Tibial nerve (tissue), 4 donors: ENCODE data around the gene NUP210. TPM values are rescaled to one million over a fixed set of nuclear protein-coding genes. Genes with fewer than 3 reads are reported as not detected.
"Not testable (repeated sequence)": the region's sequence is repeated elsewhere in the genome, so short reads cannot be mapped to it uniquely, and the experiment has no call there.

ENCODE experiments used
- DNase-seq, 2 donors: peaks; one replicate each; pipeline ENCODE4 v3.0.0-alpha.2; 2019; ENCODE audit warnings: low spot score in 2 of 2
- H3K27ac ChIP-seq, 4 donors: fragments of 200-600 bp; sonication (generic) in 3 of 4; one replicate each; pipeline ENCODE4 v1.5.1; 2017 to 2019; ENCODE audit warnings: mild to moderate bottlenecking in 1 of 4
- H3K27me3 ChIP-seq, 2 donors: fragments of 200-600 bp; sonication (generic) in 1 of 2; one replicate each; pipeline versions ENCODE4 v1.5.1 to v1.6.0; 2017 to 2019
- H3K36me3 ChIP-seq, 3 donors: fragments of 200-600 bp; sonication (generic); one replicate each; pipeline ENCODE4 v1.5.1; 2018 to 2019
- H3K4me1 ChIP-seq, 4 donors: fragments of 200-600 bp; sonication (generic) in 3 of 4; one replicate each; pipeline ENCODE4 v1.5.1; 2017 to 2019
- H3K4me3 ChIP-seq, 4 donors: fragments of 200-600 bp; sonication (generic) in 3 of 4; one replicate each; pipeline ENCODE4 v1.5.1; 2017 to 2019; ENCODE audit warnings: mild to moderate bottlenecking in 1 of 4, moderate library complexity in 1 of 4
- H3K9me3 ChIP-seq, 4 donors: fragments of 200-600 bp; sonication (generic) in 3 of 4; one replicate each; pipeline ENCODE4 v1.5.1; 2017 to 2019
- EP300 ChIP-seq, 2 donors: sonication (generic); formaldehyde crosslinking; IDR thresholded peaks; one replicate each; pipeline ENCODE4 v1.6.1; 2017; ENCODE audit warnings: antibody characterized with exemption in 2 of 2, mild to moderate bottlenecking in 1 of 2
- POLR2A ChIP-seq, 2 donors: fragments of 450-650 bp; IDR thresholded peaks; one replicate each; pipeline ENCODE4 v1.6.1; 2017; ENCODE audit warnings: antibody characterized with exemption in 2 of 2, mild to moderate bottlenecking in 2 of 2, moderate library complexity in 2 of 2
- WGBS, 2 donors: methylation state at CpG; one replicate each; pipeline ENCODE4 v1.1.5; 2018; 5-methylcytosine and 5-hydroxymethylcytosine counted together
- total RNA-seq, 4 donors: library from RNA; depleted of rRNA; stranded (reverse); fragments of >200 nt; gene quantifications; one replicate each; pipeline ENCODE4 v1.1.0, GENCODE V29; 2016
- TF ChIP-seq, protein P1 (sequence below), 5 experiments: fragments of 200-600 bp in 3 of 5; fragments of 450-650 bp in 2 of 5; sonication (generic) in 3 of 5; IDR thresholded peaks; one replicate each; pipeline ENCODE4 v1.5.1; 2016 to 2019; ENCODE audit warnings: antibody characterized with exemption in 5 of 5, mild to moderate bottlenecking in 3 of 5, moderate library complexity in 2 of 5

Gene NUP210
- total RNA-seq, 4 donors from 2014 or later, result 1.3 to 9.3 (median 2.0) TPM

DNA sequence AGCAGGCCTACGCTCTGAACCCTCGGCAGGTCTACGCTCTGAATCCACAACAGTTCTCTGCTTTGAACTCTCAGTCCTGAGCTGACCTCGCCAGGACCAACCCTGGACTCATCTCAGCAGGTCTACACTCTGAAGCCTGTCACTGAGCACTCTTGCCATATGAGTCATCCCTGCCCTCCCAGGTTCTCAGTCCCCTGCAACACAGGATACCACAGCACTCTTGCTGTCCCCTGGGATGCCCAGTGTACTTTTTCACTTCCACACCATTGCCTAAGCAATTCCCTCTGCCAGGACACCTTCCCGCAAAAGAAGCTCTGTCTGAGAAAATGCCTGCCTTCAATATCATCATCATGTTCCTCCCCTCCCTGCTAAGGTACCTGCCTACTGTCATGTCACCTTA is 42.0 kb downstream of the NUP210 start:
- peaks cover 0 to 10% (median 4%) of the 10 kb centered on the region in 4 donors for H3K4me1 ChIP-seq
- TF ChIP-seq EP300 (IDR thresholded peaks at IDR 0.05) (no peak), POLR2A (IDR thresholded peaks at IDR 0.05) (no peak)
- TF ChIP-seq, protein P1, sequence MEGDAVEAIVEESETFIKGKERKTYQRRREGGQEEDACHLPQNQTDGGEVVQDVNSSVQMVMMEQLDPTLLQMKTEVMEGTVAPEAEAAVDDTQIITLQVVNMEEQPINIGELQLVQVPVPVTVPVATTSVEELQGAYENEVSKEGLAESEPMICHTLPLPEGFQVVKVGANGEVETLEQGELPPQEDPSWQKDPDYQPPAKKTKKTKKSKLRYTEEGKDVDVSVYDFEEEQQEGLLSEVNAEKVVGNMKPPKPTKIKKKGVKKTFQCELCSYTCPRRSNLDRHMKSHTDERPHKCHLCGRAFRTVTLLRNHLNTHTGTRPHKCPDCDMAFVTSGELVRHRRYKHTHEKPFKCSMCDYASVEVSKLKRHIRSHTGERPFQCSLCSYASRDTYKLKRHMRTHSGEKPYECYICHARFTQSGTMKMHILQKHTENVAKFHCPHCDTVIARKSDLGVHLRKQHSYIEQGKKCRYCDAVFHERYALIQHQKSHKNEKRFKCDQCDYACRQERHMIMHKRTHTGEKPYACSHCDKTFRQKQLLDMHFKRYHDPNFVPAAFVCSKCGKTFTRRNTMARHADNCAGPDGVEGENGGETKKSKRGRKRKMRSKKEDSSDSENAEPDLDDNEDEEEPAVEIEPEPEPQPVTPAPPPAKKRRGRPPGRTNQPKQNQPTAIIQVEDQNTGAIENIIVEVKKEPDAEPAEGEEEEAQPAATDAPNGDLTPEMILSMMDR (IDR thresholded peaks at IDR 0.05), result no peak
- no peak for DNase-seq
- H3K36me3 ChIP-seq, result peaks cover 0 to 32% (median 0%) of the 10 kb centered on the region in 3 donors
- H3K9me3 ChIP-seq, result no peaks in the 10 kb centered on the region
- WGBS, 2 donors, result 92 to 95% methylated on average over 5 of the region's 5 CpGs
- H3K4me3 ChIP-seq, result no peak overlapping the region
- no peak overlapping the region for H3K27ac ChIP-seq
- no peaks in the 10 kb centered on the region for H3K27me3 ChIP-seq

DNA sequence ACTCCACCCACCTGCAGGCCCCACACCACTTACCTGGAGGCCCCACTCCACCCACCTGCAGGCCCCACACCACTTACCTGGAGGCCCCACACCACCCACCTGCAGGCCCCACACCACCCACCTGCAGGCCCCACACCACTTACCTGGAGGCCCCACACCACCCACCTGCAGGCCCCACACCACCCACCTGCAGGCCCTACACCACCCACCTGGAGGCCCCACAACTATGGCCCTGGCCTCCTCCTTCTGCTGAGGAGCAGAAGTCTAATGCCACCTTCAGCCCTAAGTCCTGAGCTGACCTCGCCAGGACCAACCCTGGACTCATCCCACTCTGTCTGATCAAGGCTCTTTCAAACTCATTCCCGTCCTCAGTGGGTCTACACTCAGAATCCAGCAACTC is 42.4 kb downstream of the NUP210 start:
- not testable (repeated sequence) for H3K4me3 ChIP-seq, H3K27me3 ChIP-seq, DNase-seq, H3K9me3 ChIP-seq, H3K27ac ChIP-seq, H3K4me1 ChIP-seq
- WGBS, 2 donors, result 87 to 100% methylated on average over 2 of the region's 2 CpGs
- peaks cover 0 to 35% (median 0%) of the 10 kb centered on the region in 3 donors for H3K36me3 ChIP-seq

DNA sequence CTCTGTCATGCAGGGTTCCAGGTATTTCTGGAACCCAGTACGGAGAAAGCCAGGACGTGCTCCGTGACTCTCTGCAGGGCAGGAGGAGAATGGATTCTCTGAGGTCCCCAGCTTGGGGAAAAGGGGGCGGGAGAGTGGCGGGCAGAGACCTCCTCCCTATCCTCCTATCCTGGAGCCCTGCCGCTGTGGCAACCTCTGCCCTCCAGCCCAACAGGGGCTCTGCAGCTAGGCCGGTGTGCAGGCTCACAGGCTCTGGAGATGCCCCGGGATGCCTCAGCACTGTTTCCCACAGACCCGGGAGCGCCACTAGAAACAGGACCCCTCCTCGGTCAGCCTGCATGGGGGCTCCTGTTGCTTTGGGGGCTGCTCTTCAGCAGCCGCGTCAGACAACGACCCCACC is 43.1 kb downstream of the NUP210 start:
- no peaks in the 10 kb centered on the region for H3K9me3 ChIP-seq
- H3K4me3 ChIP-seq, result no peak overlapping the region
- H3K27ac ChIP-seq, result no peak overlapping the region
- DNase-seq, result no peak
- WGBS, 2 donors, result 91 to 93% methylated on average over 9 of the region's 14 CpGs
- H3K4me1 ChIP-seq, result peaks cover 0 to 10% (median 4%) of the 10 kb centered on the region in 4 donors
- peaks cover 0 to 42% (median 0%) of the 10 kb centered on the region in 3 donors for H3K36me3 ChIP-seq
- TF ChIP-seq, protein P1 (IDR thresholded peaks at IDR 0.05), result no peak
- TF ChIP-seq EP300 (IDR thresholded peaks at IDR 0.05), result no peak
- no peak for TF ChIP-seq POLR2A (IDR thresholded peaks at IDR 0.05)
- no peaks in the 10 kb centered on the region for H3K27me3 ChIP-seq

DNA sequence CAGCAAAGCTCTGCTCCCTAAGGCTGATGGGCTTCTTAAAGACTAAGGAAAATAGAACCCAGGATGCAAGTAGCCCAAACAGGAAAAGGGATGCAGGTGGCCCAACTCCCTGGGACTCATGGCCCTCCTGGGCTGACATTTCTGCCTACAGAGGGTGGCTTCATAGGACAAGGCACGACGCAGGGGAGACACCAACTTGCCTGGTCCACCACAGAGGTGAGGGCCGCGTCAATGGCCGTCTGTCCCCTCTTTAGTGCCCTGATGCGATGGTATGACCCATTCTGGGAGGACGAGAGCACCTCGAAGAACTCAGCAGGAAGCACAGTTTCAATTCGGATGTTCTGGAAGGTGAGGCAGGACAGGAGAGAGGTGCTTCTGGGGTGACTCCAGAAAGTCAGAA is 44.0 kb downstream of the NUP210 start:
- whole genome bisulfite sequencing, 2 donors, result 95% methylated on average over 9 of the region's 9 CpGs
- TF ChIP-seq EP300 (IDR thresholded peaks at IDR 0.05), result no peak
- TF ChIP-seq, protein P1 (IDR thresholded peaks at IDR 0.05), result no peak
- TF ChIP-seq POLR2A (IDR thresholded peaks at IDR 0.05), result no peak
- no peak overlapping the region for H3K4me3 ChIP-seq
- no peak overlapping the region for H3K27ac ChIP-seq
- peaks cover 0 to 52% (median 0%) of the 10 kb centered on the region in 3 donors for H3K36me3 ChIP-seq
- H3K4me1 ChIP-seq, result peaks cover 0 to 10% (median 4%) of the 10 kb centered on the region in 4 donors
- no peak for DNase-seq
- no peaks in the 10 kb centered on the region for H3K27me3 ChIP-seq
- H3K9me3 ChIP-seq, result no peaks in the 10 kb centered on the region

- H3K27ac ChIP-seq, result no peak overlapping the region
- no peak for DNase-seq
- H3K27me3 ChIP-seq, result no peaks in the 10 kb centered on the region
- H3K4me3 ChIP-seq, result no peak overlapping the region
- TF ChIP-seq EP300 (IDR thresholded peaks at IDR 0.05), result no peak
- no peak for TF ChIP-seq POLR2A (IDR thresholded peaks at IDR 0.05)
- TF ChIP-seq, protein P1 (IDR thresholded peaks at IDR 0.05), result no peak
- 82 to 90% methylated on average over 10 of the region's 10 CpGs for WGBS, 2 donors
- H3K36me3 ChIP-seq, result peaks cover 0 to 58% (median 0%) of the 10 kb centered on the region in 3 donors
- H3K4me1 ChIP-seq, result peaks cover 0 to 10% (median 4%) of the 10 kb centered on the region in 4 donors
- H3K9me3 ChIP-seq, result no peaks in the 10 kb centered on the region
These were observed 44.7 kb downstream of the NUP210 start for GRCh38 chr3:13375464-13375863.
